Epithelial cell of esophagus (primary cell): ENCODE results near the gene ARHGAP15.

Experiments
- DNase-seq: peaks from one replicate; pipeline ENCODE4 v3.0.0; 2010; ENCODE audit warnings: low read depth
- H3K4me3 ChIP-seq: 2 replicates; pipeline ENCODE4 v1.5.1; 2011; ENCODE audit warnings: mild to moderate bottlenecking, low read length, control low read depth
- TF ChIP-seq, protein P1 (sequence below): IDR thresholded peaks from 2 replicates; pipeline ENCODE4 v1.5.1; 2011; ENCODE audit warnings: low read depth, mild to moderate bottlenecking, low read length, control low read depth, inconsistent platforms; ENCODE audit not compliant: insufficient read depth; ENCODE audit errors: missing control alignments

The ARHGAP15 gene

DNA sequence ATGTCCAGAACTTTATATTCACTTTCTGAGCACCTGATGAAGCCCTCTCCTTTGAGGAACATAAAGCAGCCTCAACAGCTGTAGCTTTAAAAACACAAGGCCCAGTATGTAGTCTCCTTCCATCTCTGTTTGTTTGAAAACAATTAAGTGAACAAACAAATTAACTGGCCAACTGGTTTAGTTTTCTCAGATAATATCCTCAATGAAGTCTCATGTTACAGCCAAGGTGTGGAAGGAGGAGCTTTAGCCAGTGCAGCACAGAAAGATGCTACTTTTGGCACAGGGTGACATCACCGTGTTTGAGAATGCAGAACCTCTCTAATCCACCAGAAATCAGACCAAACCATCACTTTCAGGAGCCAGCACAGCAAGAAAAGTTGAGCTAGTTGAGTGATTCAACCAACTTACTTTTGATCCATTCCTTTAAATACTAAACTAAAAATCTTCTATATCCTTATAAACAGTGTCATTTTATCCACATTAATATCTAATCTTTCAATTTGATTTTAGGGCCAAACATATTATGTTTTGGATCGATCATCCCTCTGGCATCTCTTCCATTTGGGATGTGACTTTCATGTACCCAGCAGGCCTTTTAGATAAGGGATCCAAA lies 488.7 kb downstream of the ARHGAP15 start:
- no peak overlapping the region for H3K4me3 ChIP-seq
- DNase-seq = no peak
- TF ChIP-seq, protein P1, sequence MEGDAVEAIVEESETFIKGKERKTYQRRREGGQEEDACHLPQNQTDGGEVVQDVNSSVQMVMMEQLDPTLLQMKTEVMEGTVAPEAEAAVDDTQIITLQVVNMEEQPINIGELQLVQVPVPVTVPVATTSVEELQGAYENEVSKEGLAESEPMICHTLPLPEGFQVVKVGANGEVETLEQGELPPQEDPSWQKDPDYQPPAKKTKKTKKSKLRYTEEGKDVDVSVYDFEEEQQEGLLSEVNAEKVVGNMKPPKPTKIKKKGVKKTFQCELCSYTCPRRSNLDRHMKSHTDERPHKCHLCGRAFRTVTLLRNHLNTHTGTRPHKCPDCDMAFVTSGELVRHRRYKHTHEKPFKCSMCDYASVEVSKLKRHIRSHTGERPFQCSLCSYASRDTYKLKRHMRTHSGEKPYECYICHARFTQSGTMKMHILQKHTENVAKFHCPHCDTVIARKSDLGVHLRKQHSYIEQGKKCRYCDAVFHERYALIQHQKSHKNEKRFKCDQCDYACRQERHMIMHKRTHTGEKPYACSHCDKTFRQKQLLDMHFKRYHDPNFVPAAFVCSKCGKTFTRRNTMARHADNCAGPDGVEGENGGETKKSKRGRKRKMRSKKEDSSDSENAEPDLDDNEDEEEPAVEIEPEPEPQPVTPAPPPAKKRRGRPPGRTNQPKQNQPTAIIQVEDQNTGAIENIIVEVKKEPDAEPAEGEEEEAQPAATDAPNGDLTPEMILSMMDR = no peak

GRCh38 chr2:143622106-143622505 lies 492.9 kb downstream of the ARHGAP15 start:
- no peak for DNase-seq
- H3K4me3 ChIP-seq = no peak overlapping the region
- TF ChIP-seq, protein P1 = no peak

DNA sequence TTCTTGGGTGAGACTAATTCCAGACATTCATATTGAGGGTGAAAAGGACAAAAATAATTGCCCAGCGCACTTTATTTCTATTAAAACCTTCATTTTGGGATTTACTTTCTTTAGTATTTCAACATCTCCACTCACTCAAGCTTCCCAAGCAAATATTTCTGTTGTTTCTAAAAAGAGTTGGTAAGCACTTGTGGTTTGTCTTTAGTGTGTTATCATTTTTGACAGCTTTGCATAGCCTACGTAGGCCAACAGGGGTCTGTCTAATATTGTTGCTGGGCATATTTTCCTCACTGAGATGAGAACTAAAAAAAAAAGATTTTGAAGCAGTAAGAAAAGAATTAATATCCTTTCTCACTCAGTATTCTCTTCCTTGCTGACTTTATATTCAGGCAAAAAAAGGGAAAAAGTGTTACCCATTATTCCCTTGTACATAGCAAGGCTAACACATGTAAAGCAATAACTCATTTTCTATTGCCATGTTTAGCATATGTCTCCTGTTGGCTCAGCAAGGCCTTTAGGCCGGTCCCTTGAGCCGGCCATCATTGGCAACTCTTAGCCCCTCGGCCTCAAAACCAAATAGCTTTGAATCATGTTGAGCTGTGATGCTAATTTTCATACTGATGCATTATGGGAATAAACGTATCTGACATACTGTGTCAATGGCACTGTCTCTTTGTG lies 494.2 kb downstream of the ARHGAP15 start:
- TF ChIP-seq, protein P1 = no peak
- DNase-seq = no peak
- no peak overlapping the region for H3K4me3 ChIP-seq

DNA sequence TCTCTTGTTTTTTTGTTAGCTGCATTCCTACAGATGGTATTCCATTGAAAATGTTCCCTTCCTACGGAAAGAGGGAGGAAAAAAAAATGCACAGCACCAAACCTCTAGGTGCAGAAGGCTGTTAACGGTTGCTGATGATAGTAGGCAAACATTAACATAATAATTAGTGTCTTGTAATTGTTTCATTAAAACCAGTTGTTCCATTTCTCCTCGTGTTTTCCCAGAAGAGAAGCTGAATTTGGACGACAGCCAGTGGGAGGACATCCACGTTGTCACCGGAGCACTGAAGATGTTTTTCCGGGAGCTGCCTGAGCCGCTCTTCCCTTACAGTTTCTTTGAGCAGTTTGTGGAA lies 494.7 kb downstream of the ARHGAP15 start:
- no peak overlapping the region for H3K4me3 ChIP-seq
- TF ChIP-seq, protein P1 = no peak

GRCh38 chr2:143629340-143629739 lies 500.1 kb downstream of the ARHGAP15 start:
- no peak overlapping the region for H3K4me3 ChIP-seq
- DNase-seq = no peak
- TF ChIP-seq, protein P1 = no peak

More for the DNA sequence above, 494.7 kb downstream of the ARHGAP15 start:
- no peak for DNase-seq

DNA sequence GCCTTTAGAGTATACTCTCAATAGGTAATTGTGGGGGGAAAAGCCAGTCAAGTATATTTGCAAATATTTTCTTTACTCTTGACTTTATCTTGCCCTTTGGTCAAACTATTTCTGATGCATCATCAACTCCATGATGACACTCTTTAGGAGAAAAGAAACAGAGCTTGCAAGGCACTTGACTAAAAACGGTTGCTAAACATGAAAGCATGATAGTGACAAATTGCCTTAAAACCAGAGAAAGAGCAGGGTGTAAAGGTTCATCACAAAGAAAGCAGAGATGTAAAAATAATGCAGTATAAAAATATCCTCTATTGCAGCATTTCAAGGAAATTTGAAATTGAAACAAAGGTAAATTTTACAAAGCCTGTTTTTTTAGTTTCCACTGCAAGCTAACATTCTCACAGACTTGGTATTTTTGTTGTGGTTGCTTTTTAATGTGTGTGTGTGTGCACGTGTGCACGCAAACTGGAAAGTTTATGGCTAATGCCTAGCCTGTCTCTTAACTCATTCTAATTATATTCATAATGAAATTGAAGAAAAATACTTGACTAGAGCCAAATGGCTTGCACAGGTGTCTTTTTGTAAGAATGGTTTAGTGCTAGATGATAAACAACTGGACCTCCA lies 503.6 kb downstream of the ARHGAP15 start:
- TF ChIP-seq, protein P1 = no peak
- no peak for DNase-seq
- no peak overlapping the region for H3K4me3 ChIP-seq
